ENCODE data around the gene BCAR3. TPM values are rescaled to one million over a fixed set of nuclear protein-coding genes. Genes with fewer than 3 reads are reported as not detected.

Gene BCAR3
- total RNA-seq, 2 donors from 2014 or later, result 45.2 to 47.7 TPM

DNA sequence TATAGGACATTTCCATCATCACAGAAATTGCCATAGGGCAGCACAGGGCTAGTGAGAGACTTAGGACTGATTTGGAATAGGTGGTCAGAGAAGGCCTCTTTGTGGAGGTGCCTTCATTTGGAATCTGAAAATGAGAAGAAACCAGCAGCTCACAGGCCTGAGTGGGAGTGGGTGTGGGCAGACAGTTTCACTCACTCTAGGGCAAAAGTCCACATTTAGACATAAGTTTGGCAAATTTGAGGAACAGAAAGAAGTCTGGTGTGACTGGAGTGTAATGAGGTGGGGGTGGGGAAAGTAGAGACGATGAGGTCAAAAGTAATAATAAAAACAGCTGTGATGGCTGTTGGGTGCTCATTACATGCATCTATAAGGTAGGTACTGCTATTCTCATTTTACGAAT lies 22.4 kb upstream of the BCAR3 start:
- H3K36me3 ChIP-seq, result no peaks in the 10 kb centered on the region
- H3K9me3 ChIP-seq, result no peaks in the 10 kb centered on the region
- no peak overlapping the region for H3K27ac ChIP-seq
- intact Hi-C loops (cut with DNase I), result no loop called here
- H3K27me3 ChIP-seq, result no peaks in the 10 kb centered on the region
- H3K9ac ChIP-seq (ENCODE audit: low read depth in 2 of 2, low read length in 2 of 2), result no peak overlapping the region
- no peaks in the 10 kb centered on the region for H3K4me1 ChIP-seq
- H3K4me3 ChIP-seq, result no peak overlapping the region
- TF ChIP-seq, protein P1, sequence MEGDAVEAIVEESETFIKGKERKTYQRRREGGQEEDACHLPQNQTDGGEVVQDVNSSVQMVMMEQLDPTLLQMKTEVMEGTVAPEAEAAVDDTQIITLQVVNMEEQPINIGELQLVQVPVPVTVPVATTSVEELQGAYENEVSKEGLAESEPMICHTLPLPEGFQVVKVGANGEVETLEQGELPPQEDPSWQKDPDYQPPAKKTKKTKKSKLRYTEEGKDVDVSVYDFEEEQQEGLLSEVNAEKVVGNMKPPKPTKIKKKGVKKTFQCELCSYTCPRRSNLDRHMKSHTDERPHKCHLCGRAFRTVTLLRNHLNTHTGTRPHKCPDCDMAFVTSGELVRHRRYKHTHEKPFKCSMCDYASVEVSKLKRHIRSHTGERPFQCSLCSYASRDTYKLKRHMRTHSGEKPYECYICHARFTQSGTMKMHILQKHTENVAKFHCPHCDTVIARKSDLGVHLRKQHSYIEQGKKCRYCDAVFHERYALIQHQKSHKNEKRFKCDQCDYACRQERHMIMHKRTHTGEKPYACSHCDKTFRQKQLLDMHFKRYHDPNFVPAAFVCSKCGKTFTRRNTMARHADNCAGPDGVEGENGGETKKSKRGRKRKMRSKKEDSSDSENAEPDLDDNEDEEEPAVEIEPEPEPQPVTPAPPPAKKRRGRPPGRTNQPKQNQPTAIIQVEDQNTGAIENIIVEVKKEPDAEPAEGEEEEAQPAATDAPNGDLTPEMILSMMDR (IDR thresholded peaks at IDR 0.05), result no peak
- no peak for DNase-seq

DNA sequence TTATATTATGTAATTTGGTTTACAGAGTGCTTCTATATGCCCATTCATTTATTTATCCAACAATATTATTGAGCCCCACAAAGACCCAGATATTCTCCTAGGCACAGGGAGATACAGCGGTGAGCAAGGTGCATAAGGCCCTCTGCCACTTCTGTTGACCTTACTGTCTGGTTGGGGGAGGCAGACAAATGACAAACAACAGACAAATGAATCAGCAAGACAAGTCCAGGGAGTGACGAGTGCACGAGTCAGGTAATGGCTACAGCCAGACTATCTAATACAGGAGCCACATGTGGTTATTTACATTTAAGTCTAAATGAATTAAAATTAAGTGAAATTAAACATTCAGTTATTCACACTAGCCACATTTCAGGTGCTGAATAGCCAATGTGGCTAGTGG lies 22.0 kb upstream of the BCAR3 start:
- H3K9me3 ChIP-seq, result no peaks in the 10 kb centered on the region
- intact Hi-C loops (cut with DNase I), result no loop called here
- no peaks in the 10 kb centered on the region for H3K36me3 ChIP-seq
- no peak overlapping the region for H3K27ac ChIP-seq
- H3K27me3 ChIP-seq, result no peaks in the 10 kb centered on the region
- H3K4me1 ChIP-seq, result no peaks in the 10 kb centered on the region
- DNase-seq, result no peak
- TF ChIP-seq, protein P1 (IDR thresholded peaks at IDR 0.05), result no peak
- H3K4me3 ChIP-seq, result no peak overlapping the region
- H3K9ac ChIP-seq (ENCODE audit: low read depth in 2 of 2, low read length in 2 of 2), result no peak overlapping the region

DNA sequence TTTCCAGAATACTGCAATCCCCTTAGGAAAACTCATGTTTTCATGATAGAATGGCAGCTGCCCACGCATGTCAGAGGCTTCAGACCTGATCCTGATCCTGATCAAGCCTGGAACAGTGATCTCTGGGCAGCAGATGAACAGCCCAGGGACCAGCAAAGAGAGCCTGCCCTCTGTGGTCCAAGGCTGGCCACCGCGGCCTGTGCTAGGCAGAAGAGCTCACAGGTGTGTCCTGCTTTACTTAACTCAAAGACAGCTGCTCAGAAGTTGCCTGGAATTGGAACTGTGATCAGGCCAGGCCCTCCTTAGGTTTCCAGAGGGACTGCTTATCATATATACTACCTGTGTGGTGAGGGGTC lies 21.2 kb upstream of the BCAR3 start:
- Histone ChIP-seq H3K4me3 (no peak overlapping the region), H3K27me3 (no peaks in the 10 kb centered on the region), H3K4me1 (no peaks in the 10 kb centered on the region), H3K27ac (no peak overlapping the region), H3K9ac (ENCODE audit: low read depth in 2 of 2, low read length in 2 of 2) (no peak overlapping the region), H3K9me3 (no peaks in the 10 kb centered on the region), H3K36me3 (no peaks in the 10 kb centered on the region)
- intact Hi-C loops (cut with DNase I), result no loop called here
- TF ChIP-seq, protein P1 (IDR thresholded peaks at IDR 0.05), result no peak
- no peak for DNase-seq

DNA sequence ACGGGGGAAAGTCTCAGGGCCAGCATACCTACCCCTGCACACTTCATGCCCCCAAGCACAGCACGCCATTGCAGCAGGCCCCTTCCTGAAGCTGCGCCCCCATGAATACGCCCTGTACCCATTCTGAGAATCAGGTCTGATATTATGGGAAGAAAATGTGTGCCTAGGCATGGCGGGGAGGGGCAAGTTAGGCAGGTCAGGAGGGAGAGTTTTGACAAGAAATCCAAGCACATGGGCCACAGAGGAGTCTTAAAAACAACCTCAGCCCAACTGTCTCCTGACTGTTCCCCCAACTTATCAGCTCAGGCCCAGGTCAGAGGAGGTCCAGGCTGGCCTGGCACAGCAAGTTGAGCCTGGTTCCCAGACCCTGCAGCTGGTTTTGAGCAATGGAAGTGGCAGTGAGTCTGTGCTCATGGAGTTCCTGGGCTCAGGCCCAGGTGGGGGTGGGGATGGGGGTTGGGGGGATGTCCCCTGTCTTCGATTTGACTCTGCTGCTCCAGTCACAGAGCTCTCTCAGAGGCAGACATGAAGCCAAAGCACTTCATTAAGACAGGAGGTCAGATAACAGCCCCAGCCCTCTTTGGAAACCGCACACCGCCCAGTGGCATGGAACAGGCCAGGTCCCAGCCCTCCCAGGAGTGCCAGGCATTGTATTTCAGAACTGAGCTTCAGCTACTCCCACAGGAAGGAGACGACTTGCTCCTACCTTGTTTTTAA lies 20.6 kb upstream of the BCAR3 start:
- H3K4me1 ChIP-seq, result no peaks in the 10 kb centered on the region
- H3K27me3 ChIP-seq, result no peaks in the 10 kb centered on the region
- no peak overlapping the region for H3K9ac ChIP-seq (ENCODE audit: low read depth in 2 of 2, low read length in 2 of 2)
- no peak overlapping the region for H3K27ac ChIP-seq
- no peaks in the 10 kb centered on the region for H3K9me3 ChIP-seq
- no peak for DNase-seq
- no peaks in the 10 kb centered on the region for H3K36me3 ChIP-seq
- intact Hi-C loops (cut with DNase I), result no loop called here
- TF ChIP-seq, protein P1 (IDR thresholded peaks at IDR 0.05), result no peak
- no peak overlapping the region for H3K4me3 ChIP-seq

DNA sequence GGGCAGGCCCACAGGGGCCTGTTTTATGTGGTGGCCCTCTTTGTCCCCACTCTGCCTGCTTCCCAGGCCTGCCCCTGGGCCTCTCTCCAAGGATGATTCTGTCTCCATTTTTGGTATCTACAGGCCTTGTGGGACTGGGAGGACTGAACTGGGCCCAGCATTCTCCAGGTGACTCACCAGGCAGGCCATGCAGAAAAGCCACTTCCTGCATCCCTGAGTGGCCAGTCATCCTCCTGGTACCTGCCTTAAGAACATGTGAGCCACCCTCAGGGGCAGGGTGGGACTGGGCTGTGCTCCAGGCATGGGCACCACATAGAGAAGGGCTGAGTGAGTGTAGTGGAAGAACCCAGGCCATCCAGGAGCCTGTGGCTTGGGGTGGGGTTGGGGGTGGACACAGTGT lies 20.0 kb upstream of the BCAR3 start:
- Histone ChIP-seq H3K9me3 (no peaks in the 10 kb centered on the region), H3K9ac (ENCODE audit: low read depth in 2 of 2, low read length in 2 of 2) (no peak overlapping the region), H3K4me1 (no peaks in the 10 kb centered on the region)

More for the DNA sequence above, 20.0 kb upstream of the BCAR3 start:
- Histone ChIP-seq H3K36me3 (no peaks in the 10 kb centered on the region), H3K27me3 (no peaks in the 10 kb centered on the region), H3K4me3 (no peak overlapping the region), H3K27ac (no peak overlapping the region)
- no peak for DNase-seq
- intact Hi-C loops (cut with DNase I), result no loop called here
- TF ChIP-seq, protein P1 (IDR thresholded peaks at IDR 0.05), result no peak
